Measurements from ENCODE around the gene MBNL2.

Gene MBNL2

DNA sequence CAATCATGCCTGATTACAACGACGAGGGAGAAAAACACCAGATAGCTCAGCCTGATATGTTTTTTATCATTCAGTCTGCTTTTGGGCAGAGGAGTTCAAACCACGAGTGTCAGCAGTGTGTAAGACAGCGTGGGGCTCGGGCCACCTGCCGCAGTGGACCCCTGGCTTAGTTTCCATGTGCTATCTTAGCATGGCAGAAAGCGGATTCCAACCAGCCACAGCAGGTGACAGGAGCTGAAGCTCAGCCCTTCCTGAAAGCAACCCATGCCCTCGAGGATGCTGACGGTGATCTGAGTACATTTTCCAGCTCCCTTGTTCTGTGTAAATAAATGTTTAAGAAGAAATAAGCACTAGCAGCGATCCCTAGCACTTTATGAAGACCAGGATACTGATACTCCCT is 32.2 kb upstream of the MBNL2 start:
- Histone ChIP-seq H3K36me3 (replicated peaks in 1 of 2; ENCODE audit: control insufficient read depth in 2 of 2, insufficient read depth in 2 of 2, low read length in 2 of 2) (no peaks in the 10 kb centered on the region), H4K91ac (ENCODE audit: low read depth, low read length, poor library complexity) (no peak overlapping the region)

DNA sequence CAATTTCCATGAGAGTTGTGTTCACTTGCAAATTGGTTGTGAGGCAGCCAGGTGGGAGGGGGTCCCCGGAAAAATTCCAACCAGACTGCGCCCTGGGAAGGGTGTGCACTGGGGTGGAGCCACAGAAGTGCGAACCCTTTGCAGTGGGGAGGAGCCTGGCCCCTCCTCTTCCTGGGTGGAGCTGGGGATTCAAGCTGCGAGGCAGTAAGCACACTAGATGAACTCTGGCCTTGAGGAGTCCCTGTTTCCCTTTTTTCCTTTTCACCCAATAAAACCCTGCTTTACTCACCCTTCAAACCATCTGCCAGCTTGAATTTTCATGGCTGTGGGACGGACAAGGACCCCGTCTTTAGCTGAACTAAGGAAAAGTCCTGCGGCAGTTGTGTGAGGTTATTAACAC is 31.0 kb upstream of the MBNL2 start:
- Histone ChIP-seq H2BK120ac (ENCODE audit: low read depth, low read length) (no peak overlapping the region), H3K23ac (ENCODE audit: low read depth, low read length, poor library complexity) (no peak overlapping the region), H3K4me3 (ENCODE audit: low read length in 2 of 2) (no peak overlapping the region), H4K91ac (ENCODE audit: low read depth, low read length, poor library complexity) (no peak overlapping the region), H3K36me3 (replicated peaks in 1 of 2; ENCODE audit: control insufficient read depth in 2 of 2, insufficient read depth in 2 of 2, low read length in 2 of 2) (no peaks in the 10 kb centered on the region), H3K4ac (ENCODE audit: low read length) (no peak overlapping the region), H3K27ac (replicated peaks; ENCODE audit: low read length) (no peak overlapping the region), H2AFZ (ENCODE audit: low read length) (peak overlapping the region; percentile 28), H3K9me3 (replicated peaks in 1 of 2; ENCODE audit: control insufficient read depth in 2 of 2, insufficient read depth in 1 of 2, low read depth in 1 of 2, low read length in 2 of 2) (peaks cover 0 to 2% of the 10 kb centered on the region in 2 donors), H3K4me2 (ENCODE audit: insufficient read depth, low read length, poor library complexity, severe bottlenecking) (no peak overlapping the region), H3K27me3 (ENCODE audit: control insufficient read depth in 3 of 3, insufficient read depth in 3 of 3, low read depth in 1 of 3, low read length in 3 of 3) (no peaks in the 10 kb centered on the region), H3K18ac (ENCODE audit: low read length) (no peak overlapping the region), H2BK12ac (ENCODE audit: low read length) (no peak overlapping the region), H2BK5ac (ENCODE audit: low read length) (no peak overlapping the region), H2AK5ac (ENCODE audit: low read depth, low read length) (no peak overlapping the region), H3K4me1 (ENCODE audit: control insufficient read depth in 2 of 2, insufficient read depth in 1 of 2, low read depth in 1 of 2, low read length in 2 of 2) (peaks cover 0 to 3% of the 10 kb centered on the region in 2 donors), H3K79me1 (ENCODE audit: low read depth, low read length) (no peaks in the 10 kb centered on the region), H2BK15ac (ENCODE audit: low read length) (no peak overlapping the region), H4K8ac (ENCODE audit: low read depth, low read length) (no peak overlapping the region), H3K9ac (ENCODE audit: low read depth, low read length, poor library complexity) (no peak overlapping the region), H3K14ac (ENCODE audit: low read length) (no peak overlapping the region)
- no CpG with 5 or more reads among the region's 7 CpGs for WGBS, 2 donors (ENCODE audit: extremely low coverage in 2 of 2, insufficient read length in 2 of 2, insufficient replicate concordance in 1 of 2)
- DNase-seq (ENCODE audit: low spot score), result no peak

More for the DNA sequence above, 32.2 kb upstream of the MBNL2 start:
- Histone ChIP-seq H3K4me2 (ENCODE audit: insufficient read depth, low read length, poor library complexity, severe bottlenecking) (no peak overlapping the region), H3K18ac (ENCODE audit: low read length) (no peak overlapping the region), H2BK15ac (ENCODE audit: low read length) (no peak overlapping the region), H2BK5ac (ENCODE audit: low read length) (no peak overlapping the region), H2BK12ac (ENCODE audit: low read length) (no peak overlapping the region), H2AK5ac (ENCODE audit: low read depth, low read length) (no peak overlapping the region), H3K79me1 (ENCODE audit: low read depth, low read length) (no peaks in the 10 kb centered on the region), H3K14ac (ENCODE audit: low read length) (no peak overlapping the region), H3K27me3 (ENCODE audit: control insufficient read depth in 3 of 3, insufficient read depth in 3 of 3, low read depth in 1 of 3, low read length in 3 of 3) (no peaks in the 10 kb centered on the region), H3K4me1 (ENCODE audit: control insufficient read depth in 2 of 2, insufficient read depth in 1 of 2, low read depth in 1 of 2, low read length in 2 of 2) (peaks cover 0 to 3% of the 10 kb centered on the region in 2 donors), H3K9me3 (replicated peaks in 1 of 2; ENCODE audit: control insufficient read depth in 2 of 2, insufficient read depth in 1 of 2, low read depth in 1 of 2, low read length in 2 of 2) (peaks cover 0 to 2% of the 10 kb centered on the region in 2 donors), H3K4ac (ENCODE audit: low read length) (no peak overlapping the region), H3K27ac (replicated peaks; ENCODE audit: low read length) (no peak overlapping the region), H4K8ac (ENCODE audit: low read depth, low read length) (no peak overlapping the region), H3K4me3 (ENCODE audit: low read length in 2 of 2) (no peak overlapping the region), H2AFZ (ENCODE audit: low read length) (no peak overlapping the region), H3K9ac (ENCODE audit: low read depth, low read length, poor library complexity) (no peak overlapping the region), H3K23ac (ENCODE audit: low read depth, low read length, poor library complexity) (no peak overlapping the region), H2BK120ac (ENCODE audit: low read depth, low read length) (no peak overlapping the region)
- DNase-seq (ENCODE audit: low spot score), result no peak
- no CpG with 5 or more reads among the region's 10 CpGs for WGBS, 2 donors (ENCODE audit: extremely low coverage in 2 of 2, insufficient read length in 2 of 2, insufficient replicate concordance in 1 of 2)

DNA sequence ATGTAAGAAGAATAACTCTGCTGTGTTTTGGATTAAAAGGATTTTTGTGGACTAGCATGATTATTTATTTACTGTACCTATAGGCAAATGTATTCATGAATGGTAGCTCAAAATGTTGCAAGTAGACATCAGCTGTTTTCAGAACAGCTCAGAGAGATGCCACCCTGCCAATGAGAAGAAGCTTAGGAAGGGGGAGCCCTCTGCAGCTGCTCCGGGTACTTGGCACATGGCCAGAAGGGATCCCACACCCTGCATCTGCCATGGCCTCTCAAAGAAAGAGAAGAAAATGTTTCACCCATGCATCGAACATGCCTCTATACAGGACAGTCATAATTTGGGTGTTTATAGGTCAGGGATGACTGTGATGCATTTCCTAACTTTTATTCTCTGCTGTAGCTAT is 30.5 kb upstream of the MBNL2 start:
- H3K27me3 ChIP-seq (ENCODE audit: control insufficient read depth in 3 of 3, insufficient read depth in 3 of 3, low read depth in 1 of 3, low read length in 3 of 3), result no peaks in the 10 kb centered on the region
- H3K23ac ChIP-seq (ENCODE audit: low read depth, low read length, poor library complexity), result no peak overlapping the region
- WGBS, 2 donors (ENCODE audit: extremely low coverage in 2 of 2, insufficient read length in 2 of 2, insufficient replicate concordance in 1 of 2), result no CpG with 5 or more reads among the region's 2 CpGs
- no peak overlapping the region for H3K4ac ChIP-seq (ENCODE audit: low read length)
- H3K9ac ChIP-seq (ENCODE audit: low read depth, low read length, poor library complexity), result no peak overlapping the region
- peak overlapping the region; percentile 28 for H2AFZ ChIP-seq (ENCODE audit: low read length)
- no peak overlapping the region for H4K8ac ChIP-seq (ENCODE audit: low read depth, low read length)
- peaks cover 0 to 3% of the 10 kb centered on the region in 2 donors for H3K4me1 ChIP-seq (ENCODE audit: control insufficient read depth in 2 of 2, insufficient read depth in 1 of 2, low read depth in 1 of 2, low read length in 2 of 2)
- H2AK5ac ChIP-seq (ENCODE audit: low read depth, low read length), result no peak overlapping the region
- H3K9me3 ChIP-seq (replicated peaks in 1 of 2; ENCODE audit: control insufficient read depth in 2 of 2, insufficient read depth in 1 of 2, low read depth in 1 of 2, low read length in 2 of 2), result peaks cover 0 to 2% of the 10 kb centered on the region in 2 donors
- no peak overlapping the region for H3K18ac ChIP-seq (ENCODE audit: low read length)
- H2BK5ac ChIP-seq (ENCODE audit: low read length), result no peak overlapping the region
- no peak overlapping the region for H2BK15ac ChIP-seq (ENCODE audit: low read length)
- H3K27ac ChIP-seq (replicated peaks; ENCODE audit: low read length), result no peak overlapping the region
- no peak overlapping the region for H3K14ac ChIP-seq (ENCODE audit: low read length)
- no peak overlapping the region for H2BK120ac ChIP-seq (ENCODE audit: low read depth, low read length)
- no peak overlapping the region for H3K4me2 ChIP-seq (ENCODE audit: insufficient read depth, low read length, poor library complexity, severe bottlenecking)
- H2BK12ac ChIP-seq (ENCODE audit: low read length), result no peak overlapping the region
- no peak overlapping the region for H4K91ac ChIP-seq (ENCODE audit: low read depth, low read length, poor library complexity)
- no peak overlapping the region for H3K4me3 ChIP-seq (ENCODE audit: low read length in 2 of 2)
- no peaks in the 10 kb centered on the region for H3K36me3 ChIP-seq (replicated peaks in 1 of 2; ENCODE audit: control insufficient read depth in 2 of 2, insufficient read depth in 2 of 2, low read length in 2 of 2)
- no peaks in the 10 kb centered on the region for H3K79me1 ChIP-seq (ENCODE audit: low read depth, low read length)
- no peak for DNase-seq (ENCODE audit: low spot score)

DNA sequence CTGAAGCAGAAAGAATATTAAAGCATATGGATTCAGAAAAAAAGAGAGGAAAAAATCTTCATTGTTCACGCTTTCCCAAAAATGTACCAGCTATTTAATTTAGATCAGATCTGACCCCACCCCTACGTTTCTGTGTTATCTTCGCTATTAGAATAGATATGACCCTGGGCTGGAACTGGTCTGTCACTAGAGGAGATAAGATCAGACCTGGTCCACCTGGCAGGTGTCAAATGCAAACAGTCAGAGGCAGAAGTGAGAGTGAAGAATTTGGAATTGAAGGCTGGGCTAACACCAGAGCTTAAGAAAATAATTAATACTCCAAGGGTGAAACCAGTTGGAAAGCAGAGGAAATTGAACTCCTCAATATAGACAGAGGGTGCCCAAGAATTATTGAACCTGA is 30.0 kb upstream of the MBNL2 start:
- H3K9ac ChIP-seq (ENCODE audit: low read depth, low read length, poor library complexity), result no peak overlapping the region
- no peaks in the 10 kb centered on the region for H3K36me3 ChIP-seq (replicated peaks in 1 of 2; ENCODE audit: control insufficient read depth in 2 of 2, insufficient read depth in 2 of 2, low read length in 2 of 2)
- H4K8ac ChIP-seq (ENCODE audit: low read depth, low read length), result no peak overlapping the region
- no CpG with 5 or more reads among the region's 3 CpGs for WGBS, 2 donors (ENCODE audit: extremely low coverage in 2 of 2, insufficient read length in 2 of 2, insufficient replicate concordance in 1 of 2)
- H3K4me3 ChIP-seq (ENCODE audit: low read length in 2 of 2), result no peak overlapping the region
- no peak overlapping the region for H2BK12ac ChIP-seq (ENCODE audit: low read length)
- no peak overlapping the region for H3K23ac ChIP-seq (ENCODE audit: low read depth, low read length, poor library complexity)
- H3K27ac ChIP-seq (replicated peaks; ENCODE audit: low read length), result no peak overlapping the region
- H3K14ac ChIP-seq (ENCODE audit: low read length), result no peak overlapping the region
- H3K9me3 ChIP-seq (replicated peaks in 1 of 2; ENCODE audit: control insufficient read depth in 2 of 2, insufficient read depth in 1 of 2, low read depth in 1 of 2, low read length in 2 of 2), result peaks cover 0 to 2% of the 10 kb centered on the region in 2 donors
- no peak overlapping the region for H3K4me2 ChIP-seq (ENCODE audit: insufficient read depth, low read length, poor library complexity, severe bottlenecking)
- peaks cover 0 to 3% of the 10 kb centered on the region in 2 donors for H3K4me1 ChIP-seq (ENCODE audit: control insufficient read depth in 2 of 2, insufficient read depth in 1 of 2, low read depth in 1 of 2, low read length in 2 of 2)
- no peak for DNase-seq (ENCODE audit: low spot score)
- H4K91ac ChIP-seq (ENCODE audit: low read depth, low read length, poor library complexity), result no peak overlapping the region
- no peaks in the 10 kb centered on the region for H3K27me3 ChIP-seq (ENCODE audit: control insufficient read depth in 3 of 3, insufficient read depth in 3 of 3, low read depth in 1 of 3, low read length in 3 of 3)
- no peaks in the 10 kb centered on the region for H3K79me1 ChIP-seq (ENCODE audit: low read depth, low read length)
- no peak overlapping the region for H2AK5ac ChIP-seq (ENCODE audit: low read depth, low read length)
- H2BK15ac ChIP-seq (ENCODE audit: low read length), result no peak overlapping the region
- H2BK5ac ChIP-seq (ENCODE audit: low read length), result no peak overlapping the region
- H2BK120ac ChIP-seq (ENCODE audit: low read depth, low read length), result no peak overlapping the region
- no peak overlapping the region for H2AFZ ChIP-seq (ENCODE audit: low read length)
- no peak overlapping the region for H3K18ac ChIP-seq (ENCODE audit: low read length)
- H3K4ac ChIP-seq (ENCODE audit: low read length), result no peak overlapping the region

Measured in neuronal stem cell (in vitro differentiated cells).